ENCODE data around the gene DHX30.
A peak's percentile ranks its signal among the peaks of the same experiment; 100 is the strongest.

The DHX30 gene

GRCh38 chr3:47849699-47850563 is 47.0 kb downstream of the DHX30 start:
- TF ChIP-seq ZFX (IDR thresholded peaks at IDR 0.05; ENCODE audit: borderline replicate concordance) (no peak), CTCF (IDR thresholded peaks at IDR 0.05) (peak; percentile 61)
- H3K27ac ChIP-seq, result peak overlapping the region; percentile 37

- TF ChIP-seq ZFX (IDR thresholded peaks at IDR 0.05; ENCODE audit: borderline replicate concordance) (no peak), CTCF (IDR thresholded peaks at IDR 0.05) (no peak)
- H3K27ac ChIP-seq, result peak overlapping the region; percentile 37
These were observed 47.8 kb downstream of the DHX30 start for GRCh38 chr3:47850564-47851410.

- peak overlapping the region; percentile 37 for H3K27ac ChIP-seq
- TF ChIP-seq ZFX (IDR thresholded peaks at IDR 0.05; ENCODE audit: borderline replicate concordance) (no peak), CTCF (IDR thresholded peaks at IDR 0.05) (no peak)
These were observed 49.1 kb downstream of the DHX30 start for GRCh38 chr3:47851888-47852603.

GRCh38 chr3:47852604-47853602 is 50.0 kb downstream of the DHX30 start:
- H3K27ac ChIP-seq, result no peak overlapping the region
- TF ChIP-seq ZFX (IDR thresholded peaks at IDR 0.05; ENCODE audit: borderline replicate concordance), result no peak
- TF ChIP-seq CTCF (IDR thresholded peaks at IDR 0.05), result no peak

- TF ChIP-seq CTCF (IDR thresholded peaks at IDR 0.05), result no peak
- TF ChIP-seq ZFX (IDR thresholded peaks at IDR 0.05; ENCODE audit: borderline replicate concordance), result no peak
- no peak overlapping the region for H3K27ac ChIP-seq
These were observed 51.3 kb downstream of the DHX30 start for GRCh38 chr3:47854267-47854666.

GRCh38 chr3:47854720-47855455 is 52.0 kb downstream of the DHX30 start:
- TF ChIP-seq CTCF (IDR thresholded peaks at IDR 0.05), result no peak
- TF ChIP-seq ZFX (IDR thresholded peaks at IDR 0.05; ENCODE audit: borderline replicate concordance), result no peak
- H3K27ac ChIP-seq, result no peak overlapping the region
